AG04450 (cell line): ENCODE measurements around the gene EIF2AK2. TPM values are rescaled to one million over a fixed set of nuclear protein-coding genes. Genes with fewer than 3 reads are reported as not detected.

Experiments used
- CTCF ChIA-PET: fragments of 300-600, 350-600 bp; formaldehyde crosslinking; extraction: SDS; loops from one replicate; lab custom pipeline; 2022; ENCODE audit warnings: antibody characterized with exemption, inconsistent platforms; lab: Charles Lee
- POLR2A ChIA-PET: fragments of 350-600 bp; formaldehyde crosslinking; extraction: SDS; loops from one replicate; lab custom pipeline; 2021; ENCODE audit warnings: antibody characterized with exemption, inconsistent platforms; lab: Yijun Ruan, JAX
- DNase-seq: peaks from one replicate; pipeline ENCODE4 v3.0.0-alpha.2; 2011; ENCODE audit warnings: low read depth, low spot score
- H3K27ac ChIP-seq: one replicate; pipeline ENCODE4 v1.5.1; 2012; ENCODE audit warnings: low read depth, low read length, control low read depth
- H3K27me3 ChIP-seq: one replicate; pipeline ENCODE4 v1.6.0; 2012; ENCODE audit warnings: low read length; ENCODE audit not compliant: control insufficient read depth, insufficient read depth
- H3K4me3 ChIP-seq: 2 replicates; pipeline ENCODE4 v1.5.1; 2011; ENCODE audit warnings: mild to moderate bottlenecking, low read depth, low read length, control low read depth
- H3K9me3 ChIP-seq: 2 replicates; pipeline ENCODE4 v1.5.1; 2012; ENCODE audit warnings: low read length; ENCODE audit not compliant: control insufficient read depth, insufficient read depth
- CTCF ChIP-seq: IDR thresholded peaks from 2 replicates; pipeline ENCODE4 v1.5.1; 2011; ENCODE audit warnings: low read depth, low read length, control low read depth, inconsistent platforms
- polyA plus RNA-seq: library from polyadenylated mRNA; depleted of rRNA; stranded (reverse); fragments of >200 nt; gene quantifications from 2 replicates; pipeline ENCODE4 v1.2.3, GENCODE V29; 2011

The EIF2AK2 gene
- polyA plus RNA-seq, 1 experiment = 36.5 TPM

- H3K4me3 ChIP-seq = no peak overlapping the region
- no peaks in the 10 kb centered on the region for H3K27me3 ChIP-seq
- no peaks in the 10 kb centered on the region for H3K9me3 ChIP-seq
- CTCF ChIA-PET = no interaction called here
- H3K27ac ChIP-seq = no peak overlapping the region
- POLR2A ChIA-PET = no interaction called here
- no peak for DNase-seq
- TF ChIP-seq CTCF = no peak
These were observed 58.2 kb downstream of the EIF2AK2 start for GRCh38 chr2:37098416-37099118.

DNA sequence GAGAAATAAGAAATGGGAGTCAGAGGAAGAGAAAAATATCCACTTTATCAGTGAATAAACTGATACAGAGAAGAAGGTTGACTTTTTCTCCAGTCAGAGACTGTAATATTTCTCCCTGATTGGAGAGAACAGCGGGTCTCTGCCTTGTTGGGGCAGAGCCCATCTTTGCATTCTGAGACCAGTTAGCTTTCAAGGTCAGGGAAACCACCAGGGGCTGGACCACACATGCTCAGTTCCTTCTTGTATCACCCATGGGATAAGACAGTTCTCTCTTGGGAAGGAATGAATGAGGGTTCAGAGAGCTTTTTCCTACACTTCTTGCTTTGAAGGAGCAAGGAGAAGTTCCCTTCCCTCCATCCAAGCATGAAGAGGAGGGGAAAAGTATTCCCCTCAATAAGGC lies 60.2 kb downstream of the EIF2AK2 start:
- Histone ChIP-seq H3K27me3 (no peaks in the 10 kb centered on the region), H3K9me3 (no peaks in the 10 kb centered on the region), H3K4me3 (no peak overlapping the region), H3K27ac (no peak overlapping the region)
- ChIA-PET POLR2A (no interaction called here), CTCF (no interaction called here)
- no peak for TF ChIP-seq CTCF
- no peak for DNase-seq

- ChIA-PET CTCF (no interaction called here), POLR2A (no interaction called here)
- TF ChIP-seq CTCF = no peak
These were observed 64.9 kb downstream of the EIF2AK2 start for GRCh38 chr2:37091873-37092272.

GRCh38 chr2:37090019-37090477 lies 66.7 kb downstream of the EIF2AK2 start:
- POLR2A ChIA-PET = no interaction called here
- H3K9me3 ChIP-seq = no peaks in the 10 kb centered on the region
- TF ChIP-seq CTCF = no peak
- H3K4me3 ChIP-seq = no peak overlapping the region
- CTCF ChIA-PET = interaction anchor here (0.6 kb wide), 1 partner anchor 1754 kb away, joined by 3 read pairs; no protein-coding TSS in a partner anchor
- DNase-seq = no peak
- no peak overlapping the region for H3K27ac ChIP-seq
- no peaks in the 10 kb centered on the region for H3K27me3 ChIP-seq

More at GRCh38 chr2:37091873-37092272, 64.9 kb downstream of the EIF2AK2 start:
- no peak overlapping the region for H3K27ac ChIP-seq
- no peak for DNase-seq
- H3K9me3 ChIP-seq = no peaks in the 10 kb centered on the region
- H3K4me3 ChIP-seq = no peak overlapping the region
- H3K27me3 ChIP-seq = no peaks in the 10 kb centered on the region

- Histone ChIP-seq H3K4me3 (no peak overlapping the region), H3K27ac (no peak overlapping the region), H3K9me3 (no peaks in the 10 kb centered on the region), H3K27me3 (no peaks in the 10 kb centered on the region)
- ChIA-PET POLR2A (no interaction called here), CTCF (interaction anchor here (0.5 kb wide), 1 partner anchor 9 kb away, joined by 3 read pairs; no protein-coding TSS in a partner anchor)
- no peak for TF ChIP-seq CTCF
- DNase-seq = peak; percentile 13
These were observed 71.0 kb downstream of the EIF2AK2 start for GRCh38 chr2:37085731-37086147.
